ENCODE measurements around the gene PPP1R14C. TPM values are rescaled to one million over a fixed set of nuclear protein-coding genes. Genes with fewer than 3 reads are reported as not detected.
"Not testable (repeated sequence)": the region's sequence is repeated elsewhere in the genome, so short reads cannot be mapped to it uniquely, and the experiment has no call there.

Gene PPP1R14C
- total and polyA plus RNA-seq, 2 donors (not counting 3 experiments of a cell fraction or from before 2014, with no cell fraction given): not detected

GRCh38 chr6:150179907-150180424, 37.1 kb downstream of the PPP1R14C start:
- intact Hi-C loops (cut with micrococcal nuclease); H3K9me3 ChIP-seq (replicated peaks; ENCODE audit: control insufficient read depth, insufficient read depth, low read length); POLR2A ChIA-PET; H2AFZ ChIP-seq (ENCODE audit: low read depth, low read length); BruUV-seq (replicated peaks); H3K9ac ChIP-seq (replicated peaks; ENCODE audit: extremely low read depth, insufficient read depth, low read length); H3K79me2 ChIP-seq (ENCODE audit: control insufficient read depth, insufficient read depth, low read length); DNase-seq (ENCODE audit: low read depth, low spot score); H4K20me1 ChIP-seq (replicated peaks; ENCODE audit: control insufficient read depth, extremely low read depth, insufficient read depth, low read length); FAIRE-seq; H3K9me1 ChIP-seq (replicated peaks; ENCODE audit: control insufficient read depth, extremely low read depth, insufficient read depth, low read length); H3K4me2 ChIP-seq (ENCODE audit: insufficient read depth, low read length); H3K36me3 ChIP-seq (ENCODE audit: control insufficient read depth in 2 of 2, extremely low read depth in 1 of 2, insufficient read depth in 2 of 2, low read length in 2 of 2); H3K27me3 ChIP-seq (ENCODE audit: control insufficient read depth in 2 of 2, insufficient read depth in 2 of 2, low read length in 2 of 2); H3K27ac ChIP-seq (ENCODE audit: insufficient read depth, low read depth, low read length); dilution Hi-C loops (cut with MboI; ENCODE audit: extremely low pct_ligation_motif_present, low sequenced_read_pairs); H3K4me3 ChIP-seq (replicated peaks in 1 of 3; ENCODE audit: insufficient read depth in 1 of 3, low read depth in 1 of 3, low read length in 3 of 3); H3K4me1 ChIP-seq (ENCODE audit: control insufficient read depth, extremely low read depth, insufficient read depth, low read length): not testable (repeated sequence)
- CTCF ChIA-PET: interaction anchor here (1.1 to 1.3 kb wide), 2 partner anchors 84 to 97 kb away, joined by 3 read pairs; no protein-coding TSS in a partner anchor

- TF ChIP-seq POLR2AphosphoS5 (IDR thresholded peaks at IDR 0.05; ENCODE audit: insufficient read depth, low read depth, low read length): no peak
- Histone ChIP-seq H3K4me3 (replicated peaks in 1 of 3; ENCODE audit: insufficient read depth in 1 of 3, low read depth in 1 of 3, low read length in 3 of 3) (no peak overlapping the region), H3K27ac (ENCODE audit: insufficient read depth, low read depth, low read length) (no peak overlapping the region), H3K9me3 (replicated peaks; ENCODE audit: control insufficient read depth, insufficient read depth, low read length) (no peaks in the 10 kb centered on the region), H3K27me3 (ENCODE audit: control insufficient read depth in 2 of 2, insufficient read depth in 2 of 2, low read length in 2 of 2) (peaks cover 0 to 2% of the 10 kb centered on the region in 2 experiments), H3K4me2 (ENCODE audit: insufficient read depth, low read length) (no peak overlapping the region), H3K9me1 (replicated peaks; ENCODE audit: control insufficient read depth, extremely low read depth, insufficient read depth, low read length) (no peaks in the 10 kb centered on the region), H2AFZ (ENCODE audit: low read depth, low read length) (no peak overlapping the region), H3K36me3 (ENCODE audit: control insufficient read depth in 2 of 2, extremely low read depth in 1 of 2, insufficient read depth in 2 of 2, low read length in 2 of 2) (no peaks in the 10 kb centered on the region), H4K20me1 (replicated peaks; ENCODE audit: control insufficient read depth, extremely low read depth, insufficient read depth, low read length) (no peaks in the 10 kb centered on the region), H3K9ac (replicated peaks; ENCODE audit: extremely low read depth, insufficient read depth, low read length) (no peak overlapping the region), H3K79me2 (ENCODE audit: control insufficient read depth, insufficient read depth, low read length) (no peaks in the 10 kb centered on the region), H3K4me1 (ENCODE audit: control insufficient read depth, extremely low read depth, insufficient read depth, low read length) (no peaks in the 10 kb centered on the region)
- dilution Hi-C loops (cut with MboI; ENCODE audit: extremely low pct_ligation_motif_present, low sequenced_read_pairs): no loop called here
- DNase-seq (ENCODE audit: low read depth, low spot score): no peak
- CTCF ChIA-PET: interaction anchor here (1.1 to 1.9 kb wide), 3 partner anchors 85 to 100 kb away, joined by 3 to 5 read pairs (median 3); no protein-coding TSS in a partner anchor
- FAIRE-seq: no peak
- BruUV-seq (replicated peaks): no TSS peak
- POLR2A ChIA-PET: no interaction called here
- intact Hi-C loops (cut with micrococcal nuclease): no loop called here
Measured at GRCh38 chr6:150180517-150180916, 37.7 kb downstream of the PPP1R14C start.

All from endothelial cell of umbilical vein (primary cell).